ENCODE measurements around the gene CPNE5.

- TF ChIP-seq MAFK (IDR thresholded peaks at IDR 0.05; ENCODE audit: partially characterized antibody) (no peak), CTCF (IDR thresholded peaks at IDR 0.05) (no peak), ESRRA (IDR thresholded peaks at IDR 0.05; ENCODE audit: borderline replicate concordance, low read length) (no peak), RAD21 (conservative IDR thresholded peaks at IDR 0.05 in 1 of 2, IDR thresholded peaks at IDR 0.05 in 1 of 2) (no peak), POLR2AphosphoS2 (conservative IDR thresholded peaks at IDR 0.05; ENCODE audit: low read length) (no peak), POLR2A (IDR thresholded peaks at IDR 0.05; ENCODE audit: low read length) (no peak), E2F6 (IDR thresholded peaks at IDR 0.05; ENCODE audit: borderline replicate concordance, low read depth) (no peak), CHD2 (IDR thresholded peaks at IDR 0.05; ENCODE audit: low read length, partially characterized antibody) (no peak), JUNB (IDR thresholded peaks at IDR 0.05) (no peak)
Measured at GRCh38 chr6:36752886-36753506, 86.2 kb downstream of the CPNE5 start.
